ENCODE data around the gene CHIT1. TPM values are rescaled to one million over a fixed set of nuclear protein-coding genes. Genes with fewer than 3 reads are reported as not detected.

The CHIT1 gene
- total RNA-seq, 1 donor from 2014 or later: 6.6 TPM

Other genes starting within 250 kb of the CHIT1 start
- gene TMEM183A, start 222.3 kb downstream of the CHIT1 start, total RNA-seq: 50.7 TPM
- 2.4 TPM for gene PPFIA4, start 203.2 kb downstream of the CHIT1 start, total RNA-seq
- gene MYOG, start 143.7 kb downstream of the CHIT1 start, total RNA-seq: not detected
- 1.5 TPM for gene ADORA1, start 101.9 kb downstream of the CHIT1 start, total RNA-seq
- not detected for gene MYBPH, start 53.8 kb downstream of the CHIT1 start, total RNA-seq
- 8.8 TPM for gene CHI3L1, start 43.0 kb downstream of the CHIT1 start, total RNA-seq
- 199 TPM for gene BTG2, start 75.8 kb upstream of the CHIT1 start, total RNA-seq
- gene FMOD, start 121.4 kb upstream of the CHIT1 start, total RNA-seq: 59.0 TPM
- gene PRELP, start 246.1 kb upstream of the CHIT1 start, total RNA-seq: 128 TPM

All from ureter (tissue), 1 donor.